Body of pancreas (tissue), 4 donors: ENCODE measurements around the gene NKD1. TPM values are rescaled to one million over a fixed set of nuclear protein-coding genes. Genes with fewer than 3 reads are reported as not detected.
A peak's percentile ranks its signal among the peaks of the same experiment; 100 is the strongest.

Source experiments
- ATAC-seq: fragments of 150-250 bp; one replicate; pipeline ENCODE4 v1.9.1; 2016
- DNase-seq, 4 donors: peaks; one replicate each; pipeline ENCODE4 v3.0.0-alpha.2; 2019
- H3K27ac ChIP-seq, 4 donors: fragments of 200-600 bp; sonication (generic); 1 replicate in 3 of 4; 2 replicates in 1 of 4; pipeline versions ENCODE4 v1.5.1 to v1.6.1; 2016 to 2019; ENCODE audit warnings: mild to moderate bottlenecking in 1 of 4, mixed read lengths in 1 of 4, moderate library complexity in 1 of 4
- H3K27me3 ChIP-seq, 2 donors: fragments of 200-600 bp; sonication (generic); one replicate each; pipeline ENCODE4 v1.6.0; 2016; ENCODE audit warnings: mild to moderate bottlenecking in 1 of 2
- H3K36me3 ChIP-seq, 2 donors: fragments of 200-600 bp; sonication (generic); replicated peaks in 1 of 2; 2 replicates each; pipeline ENCODE4 v1.5.1; 2016; ENCODE audit warnings: low read depth in 2 of 2; ENCODE audit not compliant: insufficient read depth in 1 of 2
- H3K4me1 ChIP-seq: fragments of 200-600 bp; sonication (generic); one replicate; pipeline ENCODE4 v1.6.0; 2016
- H3K4me3 ChIP-seq, 2 donors: fragments of 200-600 bp; sonication (generic); 1 replicate in 1 of 2; 2 replicates in 1 of 2; pipeline ENCODE4 v1.5.1; 2016 to 2019
- H3K9me3 ChIP-seq, 3 donors: fragments of 200-600 bp; sonication (generic); 1 replicate in 2 of 3; 2 replicates in 1 of 3; pipeline ENCODE4 v1.5.1; 2016
- CTCF ChIP-seq, 7 experiments: fragments of 450-650 bp in 4 of 7; fragments of 200-600 bp in 3 of 7; sonication (generic) in 3 of 7; IDR thresholded peaks; one replicate each; pipeline ENCODE4 v1.5.1; 2016 to 2019; ENCODE audit warnings: antibody characterized with exemption in 7 of 7
- POLR2A ChIP-seq, 3 donors: fragments of 450-650 bp; IDR thresholded peaks; one replicate each; pipeline ENCODE4 v1.6.1; 2016; ENCODE audit warnings: antibody characterized with exemption in 3 of 3, mild to moderate bottlenecking in 2 of 3
- WGBS, 2 donors: methylation state at CpG; one replicate each; pipeline ENCODE4 v1.1.5; 2017; 5-methylcytosine and 5-hydroxymethylcytosine counted together
- intact Hi-C: fragments of 100-400 bp; cut with DNase I; formaldehyde crosslinking; loops from one replicate; pipeline ENCODE4 v1.15.1; 2023
- total RNA-seq, 2 donors: library from RNA; depleted of rRNA; stranded (reverse); fragments of >200 nt; gene quantifications; one replicate each; pipeline ENCODE4 v1.1.0, GENCODE V29; 2016

The NKD1 gene
- total RNA-seq, 2 donors from 2014 or later = 2.0 to 4.9 TPM

GRCh38 chr16:50626868-50627267 lies 78.7 kb downstream of the NKD1 start:
- DNase-seq = no peak
- no peaks in the 10 kb centered on the region for H3K27me3 ChIP-seq
- H3K4me3 ChIP-seq = no peak overlapping the region
- intact Hi-C loops = no loop called here
- H3K4me1 ChIP-seq = no peaks in the 10 kb centered on the region
- no peaks in the 10 kb centered on the region for H3K9me3 ChIP-seq
- H3K36me3 ChIP-seq = no peaks in the 10 kb centered on the region
- H3K27ac ChIP-seq = no peak overlapping the region
- no peak for ATAC-seq
- 66 to 69% methylated on average over 4 of the region's 4 CpGs for WGBS, 2 donors
- no peak for TF ChIP-seq CTCF (IDR thresholded peaks at IDR 0.05)
- no peak for TF ChIP-seq POLR2A (IDR thresholded peaks at IDR 0.05)

GRCh38 chr16:50627419-50627818 lies 79.2 kb downstream of the NKD1 start:
- Histone ChIP-seq H3K4me1 (no peaks in the 10 kb centered on the region), H3K36me3 (no peaks in the 10 kb centered on the region), H3K4me3 (no peak overlapping the region), H3K27me3 (no peaks in the 10 kb centered on the region), H3K9me3 (no peaks in the 10 kb centered on the region), H3K27ac (no peak overlapping the region)
- DNase-seq (peak in 2 of 4 donors; percentile 17 to 20), ATAC-seq (no peak)
- WGBS, 2 donors = 46 to 76% methylated on average over 9 to 10 of the region's 10 CpGs
- TF ChIP-seq CTCF (IDR thresholded peaks at IDR 0.05) (peak in 1 of 7 experiments; percentile 14), POLR2A (IDR thresholded peaks at IDR 0.05) (no peak)
- intact Hi-C loops = no loop called here

- no peak for DNase-seq
- Histone ChIP-seq H3K4me1 (no peaks in the 10 kb centered on the region), H3K9me3 (no peaks in the 10 kb centered on the region), H3K36me3 (no peaks in the 10 kb centered on the region), H3K4me3 (no peak overlapping the region), H3K27me3 (no peaks in the 10 kb centered on the region), H3K27ac (no peak overlapping the region)
- intact Hi-C loops = no loop called here
- TF ChIP-seq POLR2A (IDR thresholded peaks at IDR 0.05) = no peak
- no peak for TF ChIP-seq CTCF (IDR thresholded peaks at IDR 0.05)
- no peak for ATAC-seq
- WGBS, 2 donors = 91 to 97% methylated on average over 9 of the region's 9 CpGs
These were observed 80.1 kb downstream of the NKD1 start for GRCh38 chr16:50628156-50628802.

- no peak for DNase-seq
- ATAC-seq = no peak
- TF ChIP-seq CTCF (IDR thresholded peaks at IDR 0.05) (no peak), POLR2A (IDR thresholded peaks at IDR 0.05) (no peak)
- Histone ChIP-seq H3K27ac (no peak overlapping the region), H3K9me3 (no peaks in the 10 kb centered on the region), H3K36me3 (no peaks in the 10 kb centered on the region), H3K4me1 (no peaks in the 10 kb centered on the region), H3K4me3 (no peak overlapping the region), H3K27me3 (no peaks in the 10 kb centered on the region)
- intact Hi-C loops = no loop called here
- WGBS, 2 donors = 79% methylated on average over 4 of the region's 4 CpGs
These were observed 81.1 kb downstream of the NKD1 start for GRCh38 chr16:50629334-50629733.

GRCh38 chr16:50630394-50631020 lies 82.3 kb downstream of the NKD1 start:
- ATAC-seq (no peak), DNase-seq (no peak)
- Histone ChIP-seq H3K4me1 (no peaks in the 10 kb centered on the region), H3K4me3 (no peak overlapping the region), H3K27me3 (no peaks in the 10 kb centered on the region), H3K9me3 (no peaks in the 10 kb centered on the region), H3K27ac (no peak overlapping the region), H3K36me3 (no peaks in the 10 kb centered on the region)
- intact Hi-C loops = no loop called here
- TF ChIP-seq POLR2A (IDR thresholded peaks at IDR 0.05) = no peak
- TF ChIP-seq CTCF (IDR thresholded peaks at IDR 0.05) = no peak
- 87 to 89% methylated on average over 5 to 11 of the region's 11 CpGs for WGBS, 2 donors
